Iris pigment epithelial cell (primary cell): ENCODE results near the gene ELL.
"Not testable (repeated sequence)": the region's sequence is repeated elsewhere in the genome, so short reads cannot be mapped to it uniquely, and the experiment has no call there.

Source experiments
- DNase-seq: peaks from one replicate; pipeline ENCODE4 v3.0.0-alpha.2; 2011; ENCODE audit warnings: low read depth

Gene ELL

DNA sequence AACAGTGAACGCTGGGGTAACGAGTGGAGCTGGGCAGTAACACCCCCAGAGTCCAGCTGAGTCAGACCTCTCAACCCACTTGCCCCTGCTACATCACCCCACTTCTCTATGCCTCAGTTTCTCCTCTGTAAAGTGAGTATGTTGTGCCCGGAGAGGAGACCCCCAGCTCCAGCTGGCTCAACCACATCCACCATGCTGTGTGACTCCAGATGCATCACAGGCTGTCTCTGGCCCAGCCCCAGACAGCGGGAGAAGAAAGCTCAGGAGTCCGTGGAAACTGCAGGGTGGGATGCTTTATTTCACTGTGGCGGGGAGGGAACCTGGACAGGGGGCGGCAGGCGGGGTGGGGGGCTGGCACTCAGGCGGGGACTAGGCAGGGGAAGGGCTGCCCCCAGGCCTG is 9.6 kb upstream of the ELL start:
- DNase-seq: no peak

DNA sequence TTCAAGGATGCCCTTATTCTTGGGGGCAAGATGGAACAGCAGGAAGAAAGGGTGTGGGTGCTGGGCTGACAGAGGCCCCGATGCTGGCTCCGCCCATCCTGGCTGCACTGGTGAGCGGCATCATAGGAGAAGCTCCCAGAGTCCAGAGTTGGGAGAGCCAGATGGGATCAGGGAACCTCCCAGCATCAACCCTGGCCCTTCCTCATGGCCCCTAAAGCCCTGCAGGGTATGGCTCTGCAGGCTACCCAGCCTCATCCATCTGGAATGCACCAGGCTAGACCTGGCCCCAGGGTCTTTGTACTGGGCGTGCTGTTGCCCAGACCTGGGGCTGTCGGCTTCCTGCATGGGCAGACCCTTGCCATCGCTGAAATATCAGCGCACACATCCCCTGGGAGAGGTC is 7.9 kb upstream of the ELL start:
- no peak for DNase-seq

DNA sequence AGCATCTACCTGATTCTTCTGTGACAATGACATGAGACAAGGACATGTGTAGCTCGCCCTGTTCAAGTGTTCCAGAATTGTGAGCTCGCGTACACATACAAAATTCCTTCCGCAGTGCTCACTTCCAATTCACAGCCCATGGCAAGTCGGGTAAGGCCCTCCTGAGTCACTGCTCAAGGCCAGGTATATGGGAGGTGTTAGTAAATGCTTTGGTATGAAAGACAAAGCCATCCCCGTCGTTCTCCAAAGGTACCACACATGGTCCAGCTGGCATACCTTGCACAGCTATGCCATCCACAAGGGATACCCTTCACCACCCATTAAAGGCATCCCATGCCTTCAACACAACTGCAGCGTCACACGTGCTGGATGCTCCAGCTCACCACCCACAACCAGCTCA is 4.4 kb upstream of the ELL start:
- no peak for DNase-seq

DNA sequence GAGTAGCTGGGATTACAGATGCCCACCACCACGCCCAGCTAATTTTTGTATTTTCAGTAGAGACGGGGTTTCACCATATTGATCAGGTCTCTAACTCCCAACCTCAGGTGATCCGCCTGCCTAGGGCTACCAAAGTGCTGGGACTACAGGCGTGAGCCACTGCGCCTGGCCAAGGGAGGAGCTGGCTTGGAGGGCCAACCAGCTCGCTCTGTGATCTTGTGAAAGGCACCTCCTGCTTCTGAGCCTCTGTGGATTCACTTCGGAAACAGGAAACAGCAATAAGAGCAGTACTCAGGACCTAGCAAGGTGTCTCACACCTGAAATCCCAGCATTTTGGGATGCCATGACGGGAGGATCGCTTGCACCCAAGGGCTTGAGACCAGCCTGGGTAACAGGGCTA is 2.0 kb upstream of the ELL start:
- no peak for DNase-seq

DNA sequence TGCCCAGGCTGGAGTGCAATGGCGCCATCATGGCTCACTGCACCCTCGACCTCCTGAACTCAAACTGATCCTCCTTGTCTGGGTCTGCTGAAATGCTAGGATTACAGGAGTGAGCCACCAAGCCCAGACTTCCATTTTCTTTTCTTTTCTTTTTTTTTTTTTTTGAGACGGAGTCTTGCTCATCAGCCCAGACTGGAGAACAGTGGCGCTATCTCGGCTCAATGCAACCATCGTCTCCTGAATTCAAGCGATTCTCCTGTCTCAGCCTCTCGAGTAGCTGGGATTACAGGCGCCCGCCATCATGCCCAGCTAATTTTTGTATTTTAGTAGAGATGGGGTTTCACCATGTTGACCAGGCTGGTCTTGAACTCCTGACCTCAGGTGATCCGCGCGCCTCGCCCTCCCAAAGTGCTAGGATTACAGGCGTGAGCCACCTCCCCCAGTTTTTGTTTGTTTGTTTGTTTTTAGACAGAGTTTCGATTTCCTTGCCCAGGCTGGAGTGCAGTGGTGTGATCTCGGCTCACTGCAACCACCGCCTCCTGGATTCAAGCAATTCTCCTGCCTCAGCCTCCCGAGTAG is 1.1 kb upstream of the ELL start:
- DNase-seq: not testable (repeated sequence)

DNA sequence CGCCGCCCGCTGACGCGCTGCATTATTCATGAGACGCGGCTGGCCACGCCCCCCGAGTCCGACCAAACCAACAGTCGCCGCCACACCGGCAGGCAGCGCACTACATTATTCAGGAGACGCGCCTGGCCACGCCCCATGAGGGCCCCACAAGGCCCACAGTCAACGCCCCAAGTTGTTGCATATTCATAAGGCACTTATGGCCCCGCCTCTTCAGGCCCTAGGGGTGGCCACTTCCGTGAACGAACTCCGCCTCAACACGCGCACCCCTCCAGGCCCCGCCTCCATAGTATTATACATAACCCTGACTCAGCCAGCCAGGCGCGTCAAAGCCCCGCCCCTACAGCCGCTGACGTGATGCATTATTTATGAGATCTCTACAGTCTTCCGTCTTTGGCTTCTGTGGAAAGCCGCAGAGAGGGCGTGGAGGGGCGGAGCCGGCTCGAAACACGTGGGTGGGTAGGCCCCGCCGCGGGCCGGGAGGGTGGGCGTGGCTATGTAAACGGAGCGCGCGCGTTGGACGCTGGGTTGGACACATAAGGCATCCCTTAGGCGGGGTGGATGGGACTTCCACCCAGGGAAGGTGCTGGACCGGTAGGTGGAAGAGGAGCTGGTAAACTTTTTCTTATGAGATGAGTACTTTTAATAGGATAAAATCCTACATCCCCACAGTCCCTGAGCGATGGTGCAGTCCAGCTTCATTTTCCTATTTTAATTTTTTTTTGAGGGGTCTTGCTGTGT is 423 bp upstream of the ELL start:
- peak; percentile 100 for DNase-seq

DNA sequence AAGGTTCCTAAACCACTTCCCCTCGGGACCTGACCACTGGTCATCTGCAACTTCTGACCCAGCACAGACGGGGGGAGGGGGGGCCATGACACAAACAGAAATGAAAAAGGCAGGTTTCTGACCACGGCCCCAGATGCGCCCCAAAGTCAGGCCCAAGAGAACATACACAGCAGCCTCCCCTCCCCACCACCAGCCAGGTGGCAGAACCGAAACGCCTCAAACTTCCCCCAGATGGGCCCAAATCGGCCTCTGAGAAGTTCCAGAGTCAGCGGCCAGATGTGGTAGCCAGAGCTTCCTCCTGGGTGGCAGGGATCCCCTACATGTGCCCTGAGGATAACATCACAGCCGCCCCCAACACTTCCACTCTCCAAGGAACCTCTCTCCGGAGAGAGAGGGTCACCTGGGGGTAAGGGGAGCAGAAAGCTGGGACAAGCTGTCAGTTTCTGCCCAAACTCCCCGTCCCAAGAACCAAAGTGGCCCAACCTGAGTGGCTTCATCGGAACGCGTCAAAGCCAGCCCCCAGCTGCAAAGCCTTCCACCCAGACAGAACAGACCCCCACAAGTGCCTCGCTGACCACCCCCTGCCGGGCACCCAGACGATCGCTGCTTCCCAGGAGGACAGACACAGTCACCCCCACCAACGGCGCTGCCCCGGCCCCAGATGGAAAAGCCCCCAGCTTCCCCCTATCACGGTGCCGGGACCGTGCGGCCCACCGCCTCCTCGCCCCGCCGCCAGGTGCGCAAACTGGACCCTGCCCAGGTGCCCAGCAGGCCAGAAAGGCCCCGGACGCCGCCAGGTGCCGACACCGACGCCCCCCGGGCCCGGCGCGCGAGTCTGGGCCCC is 800 bp downstream of the ELL start:
- DNase-seq: no peak

DNA sequence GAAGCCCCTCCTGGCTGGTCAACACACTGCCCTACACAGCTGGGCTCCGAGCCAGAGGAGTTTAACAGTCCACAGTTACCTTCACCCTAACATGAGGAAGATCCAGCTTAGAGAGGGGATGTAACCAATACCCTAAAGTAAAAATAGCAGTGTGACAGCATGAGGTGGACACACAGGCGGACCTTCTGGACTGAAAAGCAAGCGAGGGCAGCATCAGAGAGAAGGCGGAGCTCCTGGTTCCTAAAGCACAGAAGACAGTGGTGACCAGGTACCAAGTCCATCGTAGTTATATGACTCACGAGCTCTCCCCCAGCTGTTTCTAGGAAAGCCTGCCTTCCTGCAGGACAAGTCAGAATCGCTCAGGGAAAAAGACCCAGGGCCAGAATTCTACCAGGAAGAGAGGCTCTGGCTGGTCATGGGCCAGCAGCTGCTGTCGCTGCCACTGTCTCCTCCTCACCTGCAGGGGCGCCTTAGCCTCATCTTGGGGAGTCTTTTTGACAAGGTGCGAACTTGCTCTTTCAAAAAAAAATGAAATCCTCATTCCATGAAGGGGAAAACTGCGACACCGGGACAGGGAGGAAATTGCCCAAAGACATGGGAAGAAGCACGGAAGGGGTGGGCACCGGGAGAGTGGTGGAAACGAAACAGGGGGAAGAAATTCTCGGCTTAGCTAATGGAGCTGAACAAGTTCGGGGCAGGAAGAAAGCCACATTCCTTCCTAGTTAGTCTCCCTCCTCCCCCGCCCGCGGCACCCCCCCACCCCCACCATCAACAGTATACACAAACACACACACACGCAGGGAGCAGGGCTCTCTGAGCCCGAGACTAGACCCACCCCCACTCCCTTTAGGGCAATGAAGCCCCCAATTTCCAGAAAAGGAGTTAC is 1.7 kb downstream of the ELL start:
- DNase-seq: peak; percentile 84

DNA sequence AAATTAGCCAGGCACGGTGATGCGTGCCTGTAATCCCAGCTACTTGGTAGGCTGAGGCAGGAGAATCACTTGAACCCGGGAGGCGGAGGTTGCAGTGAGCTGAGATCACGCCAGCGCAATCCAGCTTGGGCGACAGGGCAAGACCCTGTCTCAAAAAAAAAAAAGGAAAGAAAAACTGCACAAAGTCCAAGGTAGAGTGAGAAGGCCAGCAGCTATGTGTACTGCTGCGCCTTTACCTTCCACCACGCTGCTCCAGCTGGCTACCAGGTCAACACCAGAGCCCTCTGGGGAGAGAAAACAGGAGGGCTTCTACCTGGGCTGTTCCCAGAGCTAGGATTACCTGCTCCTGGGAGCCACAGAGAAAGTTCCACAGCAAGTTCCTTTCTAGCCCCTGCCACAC is 3.2 kb downstream of the ELL start:
- DNase-seq: no peak

DNA sequence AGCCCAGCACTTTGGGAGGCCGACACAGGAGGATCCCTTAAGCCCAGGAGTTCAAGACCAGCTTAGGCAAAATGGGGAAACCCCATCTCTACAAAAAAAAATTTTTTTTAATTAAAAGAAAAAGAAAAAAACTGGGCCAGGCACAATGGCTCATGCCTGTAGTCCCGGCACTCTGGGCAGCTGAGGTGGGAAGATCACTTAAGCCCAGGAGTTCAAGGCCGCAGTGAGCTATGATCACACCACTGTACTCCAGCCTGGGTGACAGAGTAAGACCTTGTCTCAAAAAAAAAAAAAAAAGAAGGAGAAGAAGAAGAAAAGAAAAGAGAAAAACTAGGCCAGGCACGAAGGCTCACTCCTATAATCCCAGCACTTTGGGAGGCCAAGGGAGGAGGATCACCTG is 4.3 kb downstream of the ELL start:
- DNase-seq: no peak

DNA sequence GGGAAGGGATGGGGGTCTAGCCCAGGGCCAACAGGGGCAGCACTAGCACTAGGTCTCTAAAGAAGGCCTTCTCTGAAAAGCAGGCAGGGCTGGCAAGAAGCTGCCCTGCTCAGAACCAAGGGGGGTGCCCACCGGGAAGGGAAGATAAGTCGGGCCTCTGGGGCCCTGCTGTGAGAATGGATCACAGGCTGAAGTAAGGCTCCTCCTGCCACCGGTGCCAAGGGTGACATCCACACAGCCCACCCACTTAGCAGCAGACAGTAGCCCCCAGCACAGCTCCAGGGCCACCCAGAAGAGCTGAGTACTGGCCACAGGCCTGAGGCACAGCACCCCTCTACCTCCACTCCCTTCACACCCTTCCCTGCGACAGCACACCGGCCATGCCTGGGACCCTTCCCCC is 5.9 kb downstream of the ELL start:
- no peak for DNase-seq

DNA sequence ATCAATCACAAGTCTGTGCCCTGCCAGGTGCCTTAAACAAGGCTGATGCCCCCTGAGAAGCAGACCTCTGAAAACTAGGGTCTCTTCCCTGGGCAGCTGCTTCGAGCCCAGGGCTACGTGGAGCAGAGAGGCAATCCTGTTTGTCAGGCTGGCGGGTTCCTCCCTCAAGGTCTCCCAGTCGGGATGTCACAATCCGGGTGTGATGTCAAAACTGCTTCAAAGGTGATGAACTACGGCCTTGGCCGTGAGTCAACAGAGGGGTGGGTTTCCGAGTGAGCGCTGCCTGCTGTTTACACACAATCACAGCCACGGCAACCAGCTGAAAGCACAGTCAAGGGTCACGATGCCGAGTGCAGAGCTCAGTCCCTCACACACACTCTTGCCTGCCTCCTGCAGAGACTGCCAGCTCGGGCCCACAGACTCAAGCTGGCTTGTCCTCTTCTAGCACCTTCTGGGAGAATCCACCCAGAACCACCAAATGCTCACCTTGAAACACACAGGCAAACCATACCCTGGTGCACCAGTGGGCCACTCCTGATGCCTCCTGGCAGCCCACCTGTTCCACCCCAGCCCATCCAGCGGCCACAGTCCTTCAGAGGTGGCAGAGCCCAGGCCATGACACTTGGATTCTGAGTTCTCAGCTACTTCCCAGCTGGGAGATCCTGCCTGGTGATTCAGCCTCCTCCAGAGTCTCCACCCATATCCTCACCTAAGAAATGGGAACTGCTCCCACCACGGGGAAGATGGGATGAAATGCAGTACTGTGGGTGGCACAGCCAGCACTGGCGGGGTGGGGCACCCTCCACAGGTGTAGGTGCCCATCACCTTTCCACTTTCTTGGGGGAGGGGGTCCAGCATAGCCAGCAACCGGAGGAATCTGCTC is 6.8 kb downstream of the ELL start:
- DNase-seq: peak; percentile 83

DNA sequence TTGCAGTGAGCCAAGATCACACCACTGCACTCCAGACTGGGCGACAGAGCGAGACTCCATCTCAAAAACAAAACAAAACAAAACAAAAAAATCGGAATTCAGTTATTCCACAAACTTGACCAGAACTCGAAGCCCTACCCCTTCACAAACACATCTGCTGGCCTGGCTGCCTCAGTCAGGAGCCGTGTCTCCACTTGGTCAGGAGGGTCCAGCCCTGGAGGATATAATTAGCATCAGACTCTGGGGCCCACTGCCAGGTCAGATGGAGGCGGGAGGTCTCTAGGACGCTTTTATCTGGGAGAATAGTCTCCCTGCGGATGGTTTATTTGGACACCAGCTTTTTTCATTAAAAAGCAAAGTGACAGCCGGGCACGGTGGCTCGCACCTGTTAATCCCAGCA is 8.0 kb downstream of the ELL start:
- DNase-seq: no peak

DNA sequence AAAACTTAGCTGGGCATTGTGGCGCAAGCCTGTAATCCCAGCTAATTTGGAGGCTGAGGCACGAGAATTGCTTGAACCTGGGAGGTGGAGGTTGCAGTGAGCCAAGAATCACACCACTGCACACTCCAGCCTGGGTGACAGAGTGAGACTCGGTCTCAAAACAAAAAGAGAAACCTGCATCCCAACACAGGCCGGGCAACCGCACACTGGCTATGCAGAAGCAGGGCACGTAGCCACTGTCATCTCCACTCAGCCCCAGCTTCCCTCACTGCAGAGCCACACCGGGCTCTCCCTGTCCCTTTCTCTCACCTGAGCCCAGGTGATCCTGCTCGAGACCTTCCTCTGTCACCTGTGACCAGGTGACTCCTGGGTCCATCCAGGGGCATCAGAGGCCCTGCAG is 11.7 kb downstream of the ELL start:
- no peak for DNase-seq

DNA sequence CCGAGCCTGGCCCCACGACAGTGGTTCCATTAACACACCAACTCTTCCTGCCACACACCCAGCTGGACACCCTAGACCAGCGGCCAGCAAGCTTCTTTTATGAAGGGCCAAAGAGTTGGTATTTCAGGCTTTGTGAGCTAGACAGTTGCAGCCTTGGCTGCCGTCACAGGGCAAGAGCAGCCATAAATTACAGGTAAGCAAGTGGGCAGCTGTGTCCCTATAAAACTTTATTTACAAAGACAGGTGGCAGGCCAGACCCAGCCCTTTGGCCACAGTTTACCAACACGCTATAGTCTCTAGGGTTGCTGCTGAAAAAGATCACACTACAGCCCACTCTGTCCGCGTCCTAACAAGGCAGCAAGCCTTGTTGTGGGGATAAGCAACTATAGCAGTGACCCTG is 13.3 kb downstream of the ELL start:
- DNase-seq: no peak

DNA sequence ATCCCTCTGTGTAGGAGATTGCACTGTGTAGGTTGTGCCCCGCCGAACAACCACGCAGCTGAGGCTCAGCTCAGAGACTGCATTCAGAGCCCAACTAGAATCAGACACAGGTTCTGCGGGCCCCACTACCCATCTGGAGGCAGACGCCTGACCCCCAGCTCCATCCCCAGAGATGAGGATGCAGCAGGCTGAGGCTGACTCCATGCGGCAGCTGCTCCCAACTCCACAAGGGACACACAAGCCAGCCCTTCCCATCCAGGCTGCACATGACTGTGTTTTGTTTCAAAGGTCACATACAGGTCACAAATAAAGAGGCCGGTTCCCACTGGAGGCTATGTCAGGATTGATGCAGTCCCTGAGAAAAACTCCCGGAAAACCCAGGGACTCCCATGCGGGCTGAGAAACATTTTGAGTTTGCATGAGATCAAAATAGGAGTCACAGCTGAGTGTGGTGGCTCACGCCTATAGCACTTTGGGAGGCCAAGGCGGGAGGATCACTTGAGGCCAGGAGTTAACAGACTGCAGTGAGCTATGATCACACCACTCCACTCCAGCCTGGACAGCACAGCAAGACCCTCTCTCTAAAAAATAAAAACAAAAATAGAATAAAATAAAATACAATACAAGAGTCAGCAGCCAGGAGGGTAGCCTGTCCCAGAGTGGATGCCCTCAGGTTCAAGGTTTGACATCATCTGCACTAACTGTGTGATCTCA is 14.0 kb downstream of the ELL start:
- DNase-seq: no peak

DNA sequence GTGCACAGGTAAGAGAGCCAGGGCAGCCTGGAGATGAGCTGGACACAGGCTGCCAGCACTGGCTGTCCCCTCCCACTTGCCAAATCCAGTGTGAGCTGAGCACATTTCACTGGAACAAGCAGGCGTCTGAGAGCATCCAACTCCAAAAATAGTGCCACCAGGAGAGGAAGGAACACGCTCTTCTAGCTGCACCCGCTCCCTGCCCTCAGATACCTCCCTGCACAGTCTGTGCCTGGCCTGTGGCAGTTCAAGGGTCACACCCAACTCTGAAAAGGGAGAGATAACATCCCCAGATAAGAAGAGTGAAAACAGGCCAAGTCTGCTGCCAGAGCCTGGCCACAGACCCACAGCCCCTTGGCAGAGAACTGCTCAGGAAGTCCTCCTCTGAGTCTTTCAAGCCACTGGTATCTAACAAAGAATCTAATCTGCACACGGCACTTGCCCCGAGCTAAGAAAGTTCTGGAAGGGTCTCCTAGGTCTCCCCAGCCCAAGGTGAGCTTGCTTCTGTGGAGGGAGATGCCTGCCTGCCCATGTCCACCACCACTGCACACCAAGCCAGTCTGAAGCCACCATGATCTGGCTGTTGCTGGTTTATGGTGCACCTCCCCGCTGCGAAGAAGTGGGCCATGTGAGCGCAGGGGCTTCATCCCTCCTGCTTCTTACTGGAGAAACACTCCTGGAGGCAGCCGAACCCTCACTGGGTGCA is 14.7 kb downstream of the ELL start:
- peak; percentile 28 for DNase-seq

DNA sequence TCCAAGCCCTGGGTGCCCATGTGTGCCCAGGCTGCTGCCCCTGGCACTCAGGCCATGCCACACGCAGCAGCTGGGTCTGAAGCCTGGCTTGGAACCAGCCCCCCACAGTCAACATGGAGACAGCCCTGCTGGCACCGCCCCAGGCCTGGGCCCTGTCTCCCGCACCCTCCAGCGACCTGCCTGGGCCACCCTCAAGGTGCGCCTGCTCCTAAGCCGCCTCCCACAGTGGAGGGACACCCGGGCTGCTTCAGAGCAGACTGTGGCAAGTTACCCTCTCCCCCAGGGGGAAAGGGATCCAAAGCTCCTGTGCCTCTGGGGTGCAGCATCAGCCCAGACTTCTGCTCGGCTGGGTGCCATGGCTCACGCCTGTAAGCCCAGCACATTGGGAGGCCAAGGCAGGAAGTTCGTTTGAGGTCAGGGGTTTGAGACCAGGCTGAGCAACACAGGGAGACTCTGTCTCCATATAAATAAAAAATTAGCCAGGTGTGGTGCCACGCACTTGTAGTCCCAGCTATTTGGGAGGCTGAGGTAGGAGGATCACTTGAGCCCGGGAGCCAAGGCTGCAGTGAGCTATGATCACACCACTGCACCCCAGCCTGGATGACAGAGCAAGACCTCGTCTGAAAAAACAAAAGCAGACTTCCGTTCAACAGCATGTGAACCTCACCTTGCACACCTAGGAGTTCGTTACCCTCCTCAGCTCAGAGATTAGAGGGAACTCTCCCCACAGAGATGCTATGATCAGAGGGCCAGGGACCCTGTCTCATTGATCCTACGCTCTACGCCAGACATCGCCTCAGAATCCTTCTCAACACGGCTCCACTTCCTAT is 15.6 kb downstream of the ELL start:
- DNase-seq: no peak
